ENCODE results near the gene TRIM17. TPM values are rescaled to one million over a fixed set of nuclear protein-coding genes. Genes with fewer than 3 reads are reported as not detected.
"Not testable (repeated sequence)": the region's sequence is repeated elsewhere in the genome, so short reads cannot be mapped to it uniquely, and the experiment has no call there.

The TRIM17 gene
- total RNA-seq, 1 experiment from 2014 or later: not detected

DNA sequence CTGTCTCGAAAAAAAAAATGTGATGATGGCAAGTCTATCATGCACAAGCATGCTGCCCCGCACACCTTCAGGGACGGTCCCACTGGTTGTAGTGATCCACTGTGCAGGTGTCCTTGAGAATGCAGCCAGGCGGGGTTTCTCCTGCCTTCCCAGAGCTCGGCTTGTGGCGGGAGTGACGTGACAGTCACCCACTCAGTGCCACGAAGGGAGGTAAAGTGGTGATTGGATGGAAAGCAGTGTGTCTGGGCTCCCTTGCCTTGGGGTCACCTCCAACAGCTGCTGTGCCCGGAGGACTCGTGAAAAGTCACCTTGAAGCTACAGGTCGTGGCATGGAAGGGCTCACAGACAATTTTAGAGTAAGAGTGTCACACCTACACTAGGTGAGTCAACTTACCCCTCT is 33.5 kb upstream of the TRIM17 start:
- DNase-seq (ENCODE audit: low read depth): no peak

DNA sequence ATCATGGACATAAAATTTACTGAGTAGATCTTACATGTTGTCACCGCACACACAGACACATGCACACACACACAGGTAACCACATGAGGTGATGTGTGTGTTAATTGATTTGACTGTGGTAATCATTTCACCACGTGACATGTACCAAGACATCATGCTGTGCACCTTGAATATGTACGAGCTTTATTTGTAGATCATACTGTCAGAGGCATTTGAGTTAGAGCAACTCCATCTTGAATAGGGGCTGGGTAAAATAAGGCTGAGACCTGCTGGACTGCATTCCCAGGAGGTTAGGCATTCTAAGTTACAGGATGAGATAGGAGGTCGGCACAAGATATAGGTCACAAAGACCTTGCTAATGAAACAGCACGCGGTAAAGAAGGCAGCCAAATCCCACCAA is 31.7 kb upstream of the TRIM17 start:
- DNase-seq (ENCODE audit: low read depth): no peak

DNA sequence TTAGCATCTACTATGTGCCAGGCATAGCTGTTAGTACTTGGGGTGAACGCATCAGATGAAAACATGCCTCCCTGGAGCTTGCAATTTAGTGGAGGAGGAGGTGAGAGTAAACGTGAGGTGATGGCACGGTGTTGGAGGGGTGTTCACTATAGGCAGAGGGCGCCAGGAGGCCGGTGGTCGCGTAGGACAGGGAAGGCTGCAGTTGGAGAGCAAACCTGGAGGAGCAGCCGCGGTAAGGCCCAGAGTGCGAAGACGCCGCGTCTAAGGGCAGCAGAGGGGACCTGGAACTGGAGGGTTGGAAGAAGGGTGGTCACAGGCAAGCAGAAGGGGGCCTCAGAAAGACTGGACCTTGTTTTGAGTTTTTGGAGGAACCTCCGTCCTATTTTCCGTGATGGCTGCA is 30.2 kb upstream of the TRIM17 start:
- DNase-seq (ENCODE audit: low read depth): no peak

DNA sequence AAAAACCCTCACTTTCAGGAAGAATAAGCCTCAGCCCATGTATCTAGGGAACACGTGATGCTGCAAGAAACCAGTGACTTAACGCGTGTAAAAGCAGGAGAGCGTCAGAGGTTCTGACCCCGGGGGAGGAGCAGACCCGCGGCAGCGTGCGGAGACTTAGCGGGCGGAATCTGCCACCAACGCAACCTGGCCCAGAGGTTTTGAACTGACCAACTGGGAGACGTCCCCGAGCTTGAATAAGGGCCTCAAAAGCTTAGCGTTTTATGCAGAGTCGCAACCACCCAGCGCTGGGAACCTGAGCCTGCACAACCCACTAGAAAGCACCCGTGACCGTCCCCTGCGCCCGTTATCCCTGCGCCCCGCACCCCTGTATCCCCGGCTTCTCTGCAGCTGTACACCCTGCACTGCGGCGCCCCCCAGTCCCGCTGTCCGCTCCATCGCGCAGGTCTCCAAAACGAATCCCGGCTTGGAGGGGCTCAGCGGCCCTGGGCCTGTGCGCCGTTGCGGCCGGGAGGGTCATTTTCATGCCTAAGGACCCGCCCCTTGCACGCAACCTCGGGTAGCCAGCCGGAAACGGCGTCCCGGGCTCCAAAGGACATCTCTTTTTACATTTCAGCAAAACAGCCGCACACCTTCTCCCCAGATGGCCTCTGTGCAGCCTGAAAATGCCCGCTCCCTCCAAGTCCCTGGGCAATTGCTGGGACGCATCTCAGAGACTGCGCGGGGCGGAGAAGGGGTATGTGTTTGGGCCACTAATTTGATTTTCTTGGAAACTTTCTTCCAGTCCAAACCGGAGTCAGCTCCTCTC is 29.4 kb upstream of the TRIM17 start:
- peak; percentile 74 for DNase-seq (ENCODE audit: low read depth)

DNA sequence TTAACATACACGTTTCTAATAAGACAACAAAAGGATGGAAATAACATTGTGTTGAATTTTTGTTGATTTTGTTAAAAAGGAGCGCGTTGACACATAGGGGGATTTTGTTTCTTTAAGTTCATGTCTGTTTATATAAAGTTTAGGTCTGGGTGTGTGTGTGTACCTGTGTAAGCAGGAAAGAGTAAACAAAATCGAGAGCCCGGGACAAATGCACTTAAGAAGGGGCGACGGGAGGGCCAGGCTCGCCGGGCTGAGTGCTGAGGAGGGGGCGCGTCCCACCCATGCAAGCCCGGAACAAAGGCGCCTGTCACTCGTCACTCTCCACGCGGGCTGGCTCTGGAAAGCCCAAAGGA is 28.8 kb upstream of the TRIM17 start:
- no peak for DNase-seq (ENCODE audit: low read depth)

DNA sequence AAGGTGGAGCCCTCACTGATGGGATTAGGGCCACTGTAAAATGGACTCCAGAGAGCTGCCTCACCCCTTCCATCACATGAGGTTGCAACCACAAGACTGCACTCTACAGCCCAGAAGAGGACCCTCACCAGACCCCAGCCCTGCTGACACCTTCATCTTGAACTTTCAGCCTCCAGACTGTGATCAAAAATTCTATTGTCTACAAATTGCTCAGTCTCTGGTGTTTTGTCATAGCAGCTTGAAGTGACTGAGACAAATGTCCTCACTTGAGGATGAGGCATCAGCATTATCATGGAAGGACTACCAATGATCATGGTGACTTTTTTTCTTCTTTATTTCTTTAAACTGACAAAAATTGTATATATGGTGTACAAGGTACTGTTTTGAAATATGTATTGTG is 26.7 kb upstream of the TRIM17 start:
- no peak for DNase-seq (ENCODE audit: low read depth)

DNA sequence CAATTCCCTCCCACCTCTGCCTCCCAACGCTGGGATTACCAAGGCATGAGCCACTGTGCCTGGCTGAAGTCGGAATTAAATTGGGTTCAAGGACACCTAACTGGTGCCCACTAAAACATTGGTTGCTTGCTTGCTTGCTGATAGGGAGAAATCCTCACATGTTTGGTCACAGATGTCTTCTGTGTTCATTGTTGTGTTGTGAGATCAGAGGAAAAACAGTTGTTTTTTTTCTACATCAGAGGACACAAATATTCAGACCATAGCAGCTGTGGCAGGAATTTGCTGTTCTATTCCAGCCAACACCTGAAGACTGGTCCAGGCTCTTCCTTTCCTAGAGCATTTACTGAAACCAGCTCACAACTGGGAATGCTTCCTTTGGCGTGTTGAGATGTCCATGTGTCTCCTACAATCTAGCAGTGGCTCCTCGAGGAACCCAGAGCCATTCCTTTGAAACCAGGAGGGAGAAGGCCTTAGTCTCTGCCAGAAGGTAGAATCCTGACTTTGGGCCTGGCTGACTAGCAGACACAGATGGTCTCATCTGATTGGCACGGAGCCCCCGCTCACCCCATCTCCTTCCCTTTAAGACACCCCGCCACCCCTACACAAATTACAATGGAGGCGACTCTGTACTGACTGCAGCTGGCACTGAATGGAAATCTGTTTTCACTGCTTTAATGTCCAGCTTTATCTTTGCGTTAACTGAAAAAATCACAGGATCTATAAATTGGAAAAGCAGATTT is 24.3 kb upstream of the TRIM17 start:
- no peak for DNase-seq (ENCODE audit: low read depth)

DNA sequence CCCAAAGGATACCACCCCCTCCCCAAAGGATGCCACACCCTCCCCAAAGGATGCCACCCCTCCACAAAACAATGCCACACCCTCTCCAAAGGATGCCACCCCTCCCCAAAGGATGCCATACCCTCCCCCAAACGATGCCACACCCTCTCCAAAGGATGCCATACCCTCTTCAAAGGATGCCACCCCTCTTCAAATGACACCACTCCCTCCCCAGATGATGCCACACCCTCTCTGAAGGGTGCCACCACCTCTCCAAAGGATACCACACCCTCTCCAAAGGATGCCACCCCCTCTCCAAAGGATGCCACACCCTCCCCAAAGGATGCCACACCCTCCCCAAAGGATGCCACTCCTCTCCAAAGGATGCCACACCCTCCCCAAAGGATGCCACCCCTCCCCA is 21.6 kb upstream of the TRIM17 start:
- DNase-seq (ENCODE audit: low read depth): no peak

DNA sequence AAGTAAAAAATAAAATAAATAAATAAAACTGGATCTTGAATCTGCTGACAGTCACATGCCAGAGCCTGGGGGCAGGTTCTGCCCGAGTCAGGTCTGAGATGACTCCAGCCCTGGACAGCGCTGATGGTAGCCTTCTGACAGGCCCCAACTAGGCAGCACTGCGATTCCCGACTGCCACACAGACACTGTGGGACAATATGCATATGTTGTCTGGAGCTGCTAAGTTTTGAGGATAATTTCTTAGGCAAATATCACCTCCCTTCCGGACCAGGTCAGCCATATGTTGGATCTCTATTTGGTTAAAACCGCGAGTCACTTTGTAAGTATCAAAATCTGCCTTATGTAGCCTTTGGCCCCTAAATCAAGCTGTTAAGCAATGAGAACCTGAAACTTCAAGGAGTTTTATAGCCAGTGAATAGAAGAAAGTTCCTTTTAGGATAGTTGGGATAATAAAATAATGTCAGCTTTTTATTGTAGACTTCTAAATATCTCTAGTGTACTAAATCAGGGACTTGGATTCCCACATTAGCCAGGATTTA is 20.8 kb upstream of the TRIM17 start:
- no peak for DNase-seq (ENCODE audit: low read depth)

DNA sequence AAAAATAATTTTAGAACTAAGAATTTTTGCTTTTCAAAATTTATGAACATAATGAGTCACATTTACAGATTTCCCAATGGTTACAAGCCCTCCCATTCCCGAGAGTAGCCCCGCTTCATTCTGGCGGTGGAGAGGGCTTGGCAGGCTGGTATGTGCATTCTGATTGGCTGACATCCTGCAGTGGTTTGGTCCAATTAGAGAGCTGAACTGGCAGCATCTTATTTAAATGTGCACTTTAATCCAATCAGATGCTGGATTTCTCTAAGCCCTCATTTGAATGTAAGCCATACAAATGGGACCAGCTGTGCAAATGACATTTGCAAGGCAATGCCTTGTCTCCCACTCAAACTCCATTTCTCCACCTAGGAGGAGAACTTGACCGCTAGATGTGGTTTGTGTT is 18.0 kb upstream of the TRIM17 start:
- no peak for DNase-seq (ENCODE audit: low read depth)

DNA sequence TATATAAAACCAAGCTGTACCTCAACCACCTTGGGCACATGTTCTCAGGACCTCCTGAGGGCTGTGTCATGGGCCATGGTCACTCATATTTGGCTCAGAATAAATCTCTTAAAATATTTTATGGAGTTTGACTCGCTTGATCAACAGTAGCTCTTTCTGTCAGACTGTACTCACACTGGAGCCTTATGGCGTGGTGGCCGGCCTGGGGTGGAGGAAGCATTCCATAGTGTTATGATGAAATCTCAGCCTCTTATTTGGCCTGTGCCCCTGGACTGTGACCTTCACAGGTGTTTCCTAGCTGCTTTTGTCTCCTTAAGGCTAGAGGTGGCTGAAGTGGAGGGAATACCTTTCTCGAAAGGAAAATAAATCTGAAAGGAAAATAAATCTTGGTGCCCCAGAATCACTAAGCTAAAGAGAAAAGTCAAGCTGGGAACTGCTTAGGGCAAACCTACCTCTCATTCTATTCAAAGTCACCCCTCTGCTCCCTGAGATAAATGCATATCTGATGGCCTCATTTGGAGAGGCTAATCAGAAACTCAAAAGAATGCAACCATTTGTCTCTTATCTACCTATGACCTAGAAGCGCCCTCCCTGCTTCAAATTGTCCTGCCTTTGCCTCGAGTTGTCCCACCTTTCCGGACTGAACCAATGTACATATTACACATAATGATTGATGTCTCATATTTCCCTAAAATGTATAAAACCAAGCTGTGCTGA is 16.8 kb upstream of the TRIM17 start:
- DNase-seq (ENCODE audit: low read depth): not testable (repeated sequence)

DNA sequence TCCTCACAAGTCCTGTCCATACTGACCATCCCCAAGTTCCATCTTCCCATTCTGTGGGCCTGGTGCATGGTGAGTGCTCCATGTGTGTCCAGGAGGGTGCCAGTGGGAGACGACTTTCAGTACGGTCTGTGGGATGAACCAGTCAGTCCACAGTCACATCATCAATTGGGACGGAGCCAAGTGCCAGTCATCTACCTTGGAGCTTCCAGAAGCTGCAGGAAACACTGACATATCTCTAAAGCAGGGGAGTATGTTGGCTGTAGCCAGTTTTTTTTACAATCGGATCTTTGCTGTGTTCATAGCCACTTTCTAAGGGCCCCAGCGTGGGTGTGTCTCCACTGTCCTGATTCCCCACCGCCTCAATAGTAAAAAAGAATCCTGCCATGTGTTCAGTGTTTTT is 13.6 kb upstream of the TRIM17 start:
- DNase-seq (ENCODE audit: low read depth): no peak

DNA sequence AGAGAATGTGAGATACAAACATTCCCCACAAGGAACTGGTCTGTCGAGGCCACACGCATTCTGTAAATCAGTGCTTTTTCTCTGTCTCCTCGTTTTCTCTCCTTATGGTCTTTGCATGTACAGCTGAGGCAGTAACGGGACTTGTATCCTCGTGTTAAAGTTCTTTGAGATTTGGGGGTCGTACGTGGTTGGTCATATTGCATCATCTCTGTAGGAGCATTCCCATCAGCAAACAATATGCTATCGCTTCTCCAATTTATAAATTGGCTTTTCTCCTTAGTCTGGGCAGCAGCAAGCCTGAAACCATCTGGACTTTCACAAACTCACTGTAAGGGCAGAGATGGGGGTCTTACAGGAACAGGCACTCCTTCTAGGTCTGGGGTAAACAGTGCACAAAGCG is 13.0 kb upstream of the TRIM17 start:
- no peak for DNase-seq (ENCODE audit: low read depth)

DNA sequence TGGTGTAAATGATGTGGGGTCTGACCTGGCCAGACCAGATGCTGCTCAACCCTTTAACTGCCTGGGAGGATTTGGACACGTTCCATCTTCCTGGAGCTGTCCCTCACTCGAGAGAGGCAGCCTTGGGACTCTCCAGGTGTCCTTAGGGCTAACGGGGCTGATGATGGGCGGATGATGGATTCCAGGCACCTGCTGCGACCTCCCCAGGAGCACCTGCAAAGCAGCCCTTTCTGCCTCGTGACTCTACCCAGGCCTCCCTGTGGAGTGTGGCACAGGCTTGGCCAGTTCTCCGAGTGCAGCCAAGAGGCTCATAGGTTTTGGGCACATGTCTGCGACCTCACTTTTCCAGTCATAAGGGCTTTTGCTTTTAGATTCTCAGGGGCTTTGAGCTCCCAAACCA is 12.3 kb upstream of the TRIM17 start:
- DNase-seq (ENCODE audit: low read depth): no peak

DNA sequence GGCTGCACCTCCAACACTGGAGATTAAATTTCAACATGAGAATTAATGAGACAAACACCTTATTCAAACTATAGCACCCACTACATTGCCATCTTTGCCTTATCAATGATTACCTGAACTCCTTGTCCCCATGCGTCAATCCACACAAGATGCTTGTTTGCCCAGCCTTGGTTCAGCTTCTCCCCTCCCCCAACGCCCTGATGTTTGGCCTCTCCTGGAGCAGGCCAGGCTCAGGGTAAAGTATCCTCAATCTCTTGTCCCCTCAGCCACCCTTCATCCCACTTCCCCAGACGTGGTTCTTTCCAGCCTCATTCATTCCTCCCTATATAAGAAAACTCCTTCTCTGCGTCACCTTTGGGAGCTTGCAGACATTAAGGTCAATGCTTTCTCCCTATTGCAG is 11.8 kb upstream of the TRIM17 start:
- no peak for DNase-seq (ENCODE audit: low read depth)

DNA sequence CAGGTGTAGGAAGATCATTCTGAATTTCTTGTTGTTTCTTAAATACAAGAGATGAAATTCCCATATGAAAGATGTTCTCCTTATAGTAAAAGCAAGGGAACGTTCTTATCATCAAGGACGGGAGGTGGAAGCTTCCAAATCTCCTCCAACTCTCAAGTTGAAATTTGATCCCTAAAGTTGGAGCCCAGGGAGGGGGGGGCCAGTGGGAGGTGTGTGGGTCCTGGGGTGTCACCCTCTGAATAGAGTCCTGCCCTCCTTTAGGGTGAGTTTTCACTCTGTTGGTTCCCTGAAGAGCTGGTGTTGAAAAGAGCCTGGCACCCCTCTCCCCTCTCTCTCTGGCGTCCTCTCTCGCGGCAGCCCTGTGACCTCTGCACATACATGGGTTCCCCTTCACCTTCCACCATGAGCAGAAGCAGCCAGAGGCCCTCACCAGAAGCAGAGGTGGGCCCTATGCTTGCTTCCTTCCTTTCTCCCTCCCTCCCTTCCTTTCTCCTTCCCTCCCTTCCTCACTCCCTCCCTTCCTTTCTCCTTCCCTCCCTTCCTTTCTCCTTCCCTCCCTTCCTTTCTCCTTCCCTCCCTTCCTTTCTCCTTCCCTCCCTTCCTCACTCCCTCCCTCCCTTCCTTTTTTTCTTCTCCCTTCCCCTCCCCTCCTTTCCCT is 10.0 kb upstream of the TRIM17 start:
- DNase-seq (ENCODE audit: low read depth): no peak

DNA sequence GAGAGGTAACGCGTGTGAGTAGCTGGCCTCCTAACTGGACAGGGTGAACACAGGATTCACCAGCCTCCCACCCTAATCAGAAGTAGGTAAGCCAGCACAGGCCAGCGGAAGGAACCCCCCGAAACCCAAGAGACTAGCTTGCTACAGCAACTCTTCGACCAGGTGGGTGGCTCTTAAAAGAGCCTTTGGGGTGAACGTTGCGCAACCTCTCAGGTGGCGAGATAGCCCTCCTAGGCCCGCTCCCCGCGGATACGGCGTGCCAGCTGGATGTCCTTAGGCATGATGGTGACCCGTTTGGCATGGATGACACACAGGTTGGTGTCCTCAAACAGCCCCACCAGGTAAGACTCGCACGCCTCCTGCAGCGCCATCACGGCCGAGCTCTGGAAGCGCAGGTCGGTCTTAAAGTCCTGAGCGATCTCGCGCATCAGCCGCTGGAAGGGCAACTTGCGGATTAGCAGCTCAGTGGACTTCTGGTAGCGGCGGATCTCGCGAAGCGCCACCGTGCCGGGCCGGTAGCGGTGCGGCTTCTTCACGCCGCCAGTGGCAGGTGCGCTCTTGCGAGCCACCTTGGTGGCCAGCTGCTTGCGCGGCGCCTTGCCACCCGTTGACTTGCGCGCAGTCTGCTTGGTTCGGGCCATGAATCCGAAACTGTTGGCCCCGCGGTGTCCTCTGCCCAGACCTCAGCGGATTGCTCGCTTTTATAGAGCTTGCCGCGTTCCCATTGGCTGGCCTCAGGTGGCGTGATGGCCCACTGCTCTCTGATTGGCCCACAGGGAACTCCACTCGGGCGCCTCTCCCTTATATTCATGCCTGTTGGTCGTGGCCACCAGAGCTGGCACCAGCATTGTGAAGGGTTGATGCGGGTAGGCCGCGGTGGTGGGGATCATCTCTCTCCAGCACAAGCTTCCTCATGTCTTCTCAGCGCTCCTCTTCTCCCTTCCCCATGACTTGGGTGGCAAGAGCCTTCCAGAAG is 8.3 kb upstream of the TRIM17 start:
- no peak for DNase-seq (ENCODE audit: low read depth)

DNA sequence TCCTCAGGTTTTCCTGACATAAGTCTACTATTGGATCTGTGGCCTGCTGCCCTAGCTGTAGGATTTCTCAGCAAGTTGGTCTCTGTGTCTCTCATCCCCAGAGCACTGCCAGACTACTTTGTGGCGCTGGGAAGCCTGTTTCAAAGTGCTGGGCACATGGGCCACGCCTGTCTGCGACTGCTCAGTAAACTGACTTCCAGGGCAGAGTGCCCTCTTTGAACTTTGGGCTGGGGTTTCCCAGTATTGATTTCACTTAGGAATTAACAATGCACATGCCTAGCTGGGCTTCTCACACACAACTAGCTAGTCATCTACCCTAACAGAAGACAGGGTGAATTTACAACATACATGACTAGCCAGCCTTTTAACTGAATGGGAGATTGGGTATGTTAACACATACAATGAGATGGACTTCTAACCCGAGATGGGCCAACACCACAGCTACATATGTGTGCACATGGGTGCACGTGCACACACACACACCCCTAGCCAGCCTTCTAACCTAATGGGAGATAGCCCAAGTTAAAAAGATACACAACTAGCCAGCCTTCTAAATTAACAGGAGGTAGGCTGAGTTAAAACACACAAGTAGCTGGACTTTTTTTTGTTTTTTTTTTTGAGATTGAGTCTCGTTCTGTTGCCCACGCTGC is 6.9 kb upstream of the TRIM17 start:
- DNase-seq (ENCODE audit: low read depth): no peak

DNA sequence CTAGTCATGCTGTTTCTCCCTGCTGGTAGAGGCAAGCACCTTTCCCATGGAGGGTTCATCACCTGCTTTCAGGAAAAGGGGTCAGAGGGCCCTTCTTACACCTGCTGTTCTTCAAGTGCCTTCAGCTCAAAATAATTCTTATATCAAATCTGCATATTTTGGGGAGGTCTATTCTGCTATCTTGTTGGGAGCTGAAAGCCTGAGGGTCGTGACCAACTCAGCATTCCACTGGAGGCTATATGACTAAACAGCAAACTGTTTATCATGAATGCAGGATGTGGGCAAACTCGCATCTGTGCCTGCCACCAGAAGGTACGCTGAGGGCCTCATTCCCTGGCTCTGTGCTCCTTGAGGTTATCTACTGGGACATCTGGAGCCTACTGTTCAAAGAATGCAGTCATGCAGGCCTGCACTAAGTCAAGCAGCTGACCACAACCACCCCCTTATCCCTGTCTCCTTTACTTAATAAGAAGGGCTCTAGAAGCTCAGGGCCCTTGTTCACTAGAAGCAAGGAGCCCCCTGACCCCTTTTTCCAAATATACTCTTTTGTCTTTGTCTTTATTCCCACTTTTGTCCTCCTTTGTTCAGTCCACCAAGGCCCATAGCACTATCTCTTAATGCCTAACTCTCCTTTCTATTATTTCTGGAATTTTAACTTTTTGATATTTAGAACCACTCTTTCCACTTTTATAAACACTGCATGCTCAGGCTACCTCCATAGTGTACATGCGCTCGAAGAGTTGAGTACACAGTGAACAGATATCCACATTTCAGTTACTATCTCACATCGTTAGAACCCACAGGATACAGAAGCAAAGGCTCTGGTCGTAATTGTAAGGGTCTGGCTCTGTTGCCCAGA is 4.5 kb upstream of the TRIM17 start:
- DNase-seq (ENCODE audit: low read depth): peak; percentile 70

Measured in RPMI7951 (cell line).